Measurements from ENCODE around the gene TMC2. TPM values are rescaled to one million over a fixed set of nuclear protein-coding genes. Genes with fewer than 3 reads are reported as not detected.
"Not testable (repeated sequence)": the region's sequence is repeated elsewhere in the genome, so short reads cannot be mapped to it uniquely, and the experiment has no call there.

TMC2 gene
- total and polyA plus RNA-seq, 4 donors = 0.06 to 0.31 (median 0.15) TPM; not detected in 1

DNA sequence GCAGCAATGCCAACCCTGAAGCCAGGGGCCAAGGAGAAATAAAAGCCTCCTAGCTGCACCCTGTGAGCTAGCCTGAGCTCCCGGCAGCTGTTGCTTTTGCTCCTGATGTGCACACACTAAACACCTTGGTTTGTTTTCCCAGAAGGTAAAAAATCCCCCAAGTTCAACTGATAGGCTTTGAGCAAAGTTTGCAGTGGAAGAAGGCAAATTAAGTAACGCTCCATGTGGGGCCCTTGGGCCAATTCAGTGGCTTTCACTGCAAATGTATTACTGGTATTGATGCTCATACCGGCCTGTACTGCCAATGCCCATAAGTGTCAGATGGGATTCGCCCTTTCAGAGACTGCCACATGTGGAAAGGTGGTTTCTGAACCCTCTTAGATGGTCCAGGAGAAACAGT is 137.1 kb downstream of the TMC2 start:
- Histone ChIP-seq H3K4me3 (no peak overlapping the region), H3K27ac (ENCODE audit: low read depth in 1 of 2, low read length in 1 of 2) (no peak overlapping the region), H3K4me1 (ENCODE audit: control insufficient read depth in 5 of 5, insufficient read depth in 5 of 5, low read length in 5 of 5) (no peaks in the 10 kb centered on the region), H3K27me3 (ENCODE audit: control insufficient read depth in 3 of 3, insufficient read depth in 3 of 3, low read length in 2 of 3) (peaks cover 0 to 6% (median 0%) of the 10 kb centered on the region in 3 donors), H3K9me3 (ENCODE audit: control insufficient read depth in 4 of 4, insufficient read depth in 3 of 4, low read length in 3 of 4) (no peaks in the 10 kb centered on the region), H3K9ac (ENCODE audit: insufficient read depth in 1 of 2, low read length in 2 of 2) (no peak overlapping the region), H3K36me3 (ENCODE audit: control insufficient read depth in 4 of 4, insufficient read depth in 4 of 4, low read length in 4 of 4) (no peaks in the 10 kb centered on the region)
- ATAC-seq (ENCODE audit: insufficient read depth, low FRiP score) (no peak), DNase-seq (no peak)
- TF ChIP-seq, protein P1, sequence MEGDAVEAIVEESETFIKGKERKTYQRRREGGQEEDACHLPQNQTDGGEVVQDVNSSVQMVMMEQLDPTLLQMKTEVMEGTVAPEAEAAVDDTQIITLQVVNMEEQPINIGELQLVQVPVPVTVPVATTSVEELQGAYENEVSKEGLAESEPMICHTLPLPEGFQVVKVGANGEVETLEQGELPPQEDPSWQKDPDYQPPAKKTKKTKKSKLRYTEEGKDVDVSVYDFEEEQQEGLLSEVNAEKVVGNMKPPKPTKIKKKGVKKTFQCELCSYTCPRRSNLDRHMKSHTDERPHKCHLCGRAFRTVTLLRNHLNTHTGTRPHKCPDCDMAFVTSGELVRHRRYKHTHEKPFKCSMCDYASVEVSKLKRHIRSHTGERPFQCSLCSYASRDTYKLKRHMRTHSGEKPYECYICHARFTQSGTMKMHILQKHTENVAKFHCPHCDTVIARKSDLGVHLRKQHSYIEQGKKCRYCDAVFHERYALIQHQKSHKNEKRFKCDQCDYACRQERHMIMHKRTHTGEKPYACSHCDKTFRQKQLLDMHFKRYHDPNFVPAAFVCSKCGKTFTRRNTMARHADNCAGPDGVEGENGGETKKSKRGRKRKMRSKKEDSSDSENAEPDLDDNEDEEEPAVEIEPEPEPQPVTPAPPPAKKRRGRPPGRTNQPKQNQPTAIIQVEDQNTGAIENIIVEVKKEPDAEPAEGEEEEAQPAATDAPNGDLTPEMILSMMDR (IDR thresholded peaks at IDR 0.05; ENCODE audit: control extremely low read depth, extremely low read depth) = no peak
- 87 to 89% methylated on average over 4 of the region's 4 CpGs for WGBS, 2 donors

- TF ChIP-seq, protein P1 (IDR thresholded peaks at IDR 0.05; ENCODE audit: control extremely low read depth, extremely low read depth) = no peak
- H3K36me3 ChIP-seq (ENCODE audit: control insufficient read depth in 4 of 4, insufficient read depth in 4 of 4, low read length in 4 of 4) = no peaks in the 10 kb centered on the region
- ATAC-seq (ENCODE audit: insufficient read depth, low FRiP score) (no peak), DNase-seq (no peak)
- H3K4me3 ChIP-seq = no peak overlapping the region
- no peak overlapping the region for H3K27ac ChIP-seq (ENCODE audit: low read depth in 1 of 2, low read length in 1 of 2)
- no peak overlapping the region for H3K9ac ChIP-seq (ENCODE audit: insufficient read depth in 1 of 2, low read length in 2 of 2)
- WGBS, 2 donors = 60 to 68% methylated on average over 4 of the region's 4 CpGs
- peaks cover 0 to 2% (median 0%) of the 10 kb centered on the region in 4 donors for H3K9me3 ChIP-seq (ENCODE audit: control insufficient read depth in 4 of 4, insufficient read depth in 3 of 4, low read length in 3 of 4)
- H3K27me3 ChIP-seq (ENCODE audit: control insufficient read depth in 3 of 3, insufficient read depth in 3 of 3, low read length in 2 of 3) = peaks cover 0 to 12% (median 0%) of the 10 kb centered on the region in 3 donors
- no peaks in the 10 kb centered on the region for H3K4me1 ChIP-seq (ENCODE audit: control insufficient read depth in 5 of 5, insufficient read depth in 5 of 5, low read length in 5 of 5)
Measured at GRCh38 chr20:2680046-2680445, 143.7 kb downstream of the TMC2 start.

GRCh38 chr20:2682040-2682439 is 145.7 kb downstream of the TMC2 start:
- DNase-seq; H3K4me1 ChIP-seq (ENCODE audit: control insufficient read depth in 5 of 5, insufficient read depth in 5 of 5, low read length in 5 of 5); ATAC-seq (ENCODE audit: insufficient read depth, low FRiP score); H3K4me3 ChIP-seq; H3K9me3 ChIP-seq (ENCODE audit: control insufficient read depth in 4 of 4, insufficient read depth in 3 of 4, low read length in 3 of 4); H3K36me3 ChIP-seq (ENCODE audit: control insufficient read depth in 4 of 4, insufficient read depth in 4 of 4, low read length in 4 of 4); H3K9ac ChIP-seq (ENCODE audit: insufficient read depth in 1 of 2, low read length in 2 of 2); H3K27ac ChIP-seq (ENCODE audit: low read depth in 1 of 2, low read length in 1 of 2): not testable (repeated sequence)
- peaks cover 0 to 24% (median 7%) of the 10 kb centered on the region in 3 donors for H3K27me3 ChIP-seq (ENCODE audit: control insufficient read depth in 3 of 3, insufficient read depth in 3 of 3, low read length in 2 of 3)
- 54 to 55% methylated on average over 3 of the region's 3 CpGs for WGBS, 2 donors

- DNase-seq; H3K9ac ChIP-seq (ENCODE audit: insufficient read depth in 1 of 2, low read length in 2 of 2); H3K36me3 ChIP-seq (ENCODE audit: control insufficient read depth in 4 of 4, insufficient read depth in 4 of 4, low read length in 4 of 4); H3K4me1 ChIP-seq (ENCODE audit: control insufficient read depth in 5 of 5, insufficient read depth in 5 of 5, low read length in 5 of 5); ATAC-seq (ENCODE audit: insufficient read depth, low FRiP score); H3K9me3 ChIP-seq (ENCODE audit: control insufficient read depth in 4 of 4, insufficient read depth in 3 of 4, low read length in 3 of 4); H3K4me3 ChIP-seq; H3K27ac ChIP-seq (ENCODE audit: low read depth in 1 of 2, low read length in 1 of 2): not testable (repeated sequence)
- 30 to 71% methylated on average over 3 of the region's 4 CpGs for WGBS, 2 donors
- H3K27me3 ChIP-seq (ENCODE audit: control insufficient read depth in 3 of 3, insufficient read depth in 3 of 3, low read length in 2 of 3) = peaks cover 0 to 35% (median 9%) of the 10 kb centered on the region in 3 donors
Measured at GRCh38 chr20:2684817-2685216, 148.4 kb downstream of the TMC2 start.
